K562 (cell line): ENCODE data around the gene MYO1A. TPM values are rescaled to one million over a fixed set of nuclear protein-coding genes. Genes with fewer than 3 reads are reported as not detected.
A peak's percentile ranks its signal among the peaks of the same experiment; 100 is the strongest.

Experiments used
- ATAC-seq: fragments of 200-7000 bp; cut with Tn5 transposase; 3 replicates; pipeline ENCODE4 v1.9.1; 2020; ENCODE audit warnings: moderate library complexity
- BruUV-seq: library from RNA; stranded (reverse); fragments of 400-500 nt; replicated peaks from 2 replicates; lab custom pipeline; 2021; lab: Mats Ljungman, UMichigan
- CTCF ChIA-PET: fragments of 300-600 bp; formaldehyde crosslinking; extraction: SDS; loops from one replicate; lab custom pipeline; 2021; ENCODE audit warnings: low intra/inter-chr PET ratio; lab: Yijun Ruan, JAX
- POLR2A ChIA-PET: fragments of 300-600, 350-650 bp; sonication (Branson Sonifier 250); formaldehyde crosslinking; extraction: SDS; loops from one replicate; lab custom pipeline; 2021; ENCODE audit warnings: antibody characterized with exemption, inconsistent platforms; lab: Yijun Ruan, JAX
- DNase-seq, 4 experiments: peaks; one replicate each; pipeline versions ENCODE4 v3.0.0 to v3.0.0-alpha.2; 2011 to 2018; ENCODE audit warnings: low spot score in 3 of 4, mixed read lengths in 3 of 4; ENCODE audit errors: extremely low read depth in 1 of 4
- FAIRE-seq: peaks from 2 replicates; lab custom pipeline; 2011; peaks lifted over from hg19 to GRCh38; lab: Jason Lieb, UNC
- H2AFZ ChIP-seq: 2 replicates; pipeline ENCODE4 v1.6.0; 2011; ENCODE audit warnings: low read depth, low read length, control low read depth, inconsistent platforms
- H3K27ac ChIP-seq: fragments of 200-600 bp; 3 replicates; pipeline ENCODE4 v1.8.0; 2011; ENCODE audit warnings: low read depth, mild to moderate bottlenecking, control low read depth, inconsistent platforms, low read length, moderate library complexity, mixed read lengths; ENCODE audit errors: extremely low read depth
- H3K27me3 ChIP-seq, 2 experiments: fragments of 300-600 bp in 1 of 2; 2 replicates in 1 of 2; 3 replicates in 1 of 2; pipeline versions ENCODE4 v1.6.0 to v1.8.0; 2011; ENCODE audit warnings: inconsistent platforms in 2 of 2, low read length in 2 of 2, mild to moderate bottlenecking in 1 of 2, mixed read lengths in 1 of 2, moderate library complexity in 1 of 2; ENCODE audit not compliant: control insufficient read depth in 2 of 2, insufficient read depth in 2 of 2
- H3K36me3 ChIP-seq: fragments of 300-600 bp; 3 replicates; pipeline ENCODE4 v1.8.0; 2011; ENCODE audit warnings: mild to moderate bottlenecking, low read length, inconsistent platforms; ENCODE audit not compliant: control insufficient read depth, insufficient read depth
- H3K4me1 ChIP-seq, 2 experiments: fragments of 200-600 bp in 1 of 2; replicated peaks in 1 of 2; 2 replicates in 1 of 2; 3 replicates in 1 of 2; pipeline versions ENCODE4 v1.5.1 to v1.8.0; 2011; ENCODE audit warnings: inconsistent platforms in 2 of 2, low read length in 2 of 2, mild to moderate bottlenecking in 1 of 2, mixed read lengths in 1 of 2, moderate library complexity in 1 of 2; ENCODE audit not compliant: control insufficient read depth in 2 of 2, insufficient read depth in 2 of 2
- H3K4me2 ChIP-seq: 2 replicates; pipeline ENCODE4 v1.6.1; 2011; ENCODE audit warnings: low read length, control low read depth, inconsistent platforms, mixed read lengths; ENCODE audit not compliant: insufficient read depth
- H3K4me3 ChIP-seq: fragments of 200-600 bp; sonication (generic), shearing (Covaris generic); 2 replicates; pipeline ENCODE4 v1.5.1; 2016; ENCODE audit warnings: control low read depth, inconsistent platforms
- H3K79me2 ChIP-seq: fragments of 200-600 bp; 3 replicates; pipeline ENCODE4 v1.8.0; 2011; ENCODE audit warnings: low read length, inconsistent platforms; ENCODE audit not compliant: control insufficient read depth, insufficient read depth
- H3K9ac ChIP-seq, 2 experiments: 2 replicates each; pipeline versions ENCODE4 v1.6.0 to v1.6.1; 2011; ENCODE audit warnings: low read depth in 2 of 2, low read length in 2 of 2, control low read depth in 1 of 2, inconsistent platforms in 1 of 2, mild to moderate bottlenecking in 1 of 2, mixed read lengths in 1 of 2; ENCODE audit not compliant: insufficient read depth in 1 of 2
- H3K9me1 ChIP-seq: one replicate; pipeline ENCODE4 v1.6.0; 2011; ENCODE audit warnings: inconsistent platforms, mild to moderate bottlenecking, low read length, moderate library complexity; ENCODE audit not compliant: control insufficient read depth, insufficient read depth
- H3K9me3 ChIP-seq: replicated peaks from 2 replicates; pipeline ENCODE4 v1.5.1; 2011; ENCODE audit warnings: low read depth, low read length, inconsistent platforms; ENCODE audit not compliant: control insufficient read depth, insufficient read depth
- H4K20me1 ChIP-seq: replicated peaks from 2 replicates; pipeline ENCODE4 v1.6.1; 2011; ENCODE audit warnings: low read length, inconsistent platforms, mixed read lengths; ENCODE audit not compliant: control insufficient read depth, insufficient read depth
- CREBBP ChIP-seq: IDR thresholded peaks from one replicate; pipeline ENCODE4 v1.6.1; 2012; ENCODE audit warnings: low read depth, mild to moderate bottlenecking, control low read depth, inconsistent platforms, low read length
- MEIS2 ChIP-seq: fragments of 450-650 bp; IDR thresholded peaks from 2 replicates; pipeline ENCODE4 v1.6.1; 2014; ENCODE audit warnings: mild to moderate bottlenecking; ENCODE audit not compliant: partially characterized antibody
- MLLT1 ChIP-seq, 2 experiments: fragments of 450-650 bp; IDR thresholded peaks; 2 replicates each; pipeline ENCODE4 v1.6.1; 2016
- NR2C2 ChIP-seq, 2 experiments: fragments of 200-800 bp in 1 of 2; sonication (Bioruptor generic) in 1 of 2; sonication (generic) in 1 of 2; formaldehyde crosslinking in 1 of 2; IDR thresholded peaks; 2 replicates each; pipeline versions ENCODE4 v1.6.1 to v1.8.0; 2016 to 2022; ENCODE audit warnings: mild to moderate bottlenecking in 1 of 2, missing compliant biosample characterization in 1 of 2, missing genetic modification characterization in 1 of 2, missing genetic modification reagents in 1 of 2
- U2AF1 ChIP-seq: fragments of 200-400 bp; formaldehyde crosslinking; optimal IDR thresholded peaks from 2 replicates; pipeline ENCODE3; 2017; ENCODE audit warnings: mild to moderate bottlenecking, low read depth, low read length, moderate library complexity
- ZNF212 ChIP-seq: fragments of 450-650 bp; formaldehyde crosslinking; IDR thresholded peaks from 2 replicates; pipeline ENCODE4 v1.4.0; 2020; ENCODE audit warnings: mild to moderate bottlenecking
- whole genome bisulfite sequencing: fragments of 100-300 bp; shearing (Covaris generic); methylation state at CpG from one replicate; pipeline ENCODE4 v1.1.6; 2016; ENCODE audit warnings: low coverage, mixed read lengths; ENCODE audit not compliant: insufficient coverage; ENCODE audit errors: missing lambda C conversion rate; 5-methylcytosine and 5-hydroxymethylcytosine counted together
- in situ Hi-C: fragments of 300-500 bp; cut with MboI; formaldehyde crosslinking; loops from 4 replicates; pipeline ENCODE4 v1.15.0; 2018; ENCODE audit warnings: inconsistent platforms, mixed read lengths
- intact Hi-C: fragments of 100-400 bp; cut with micrococcal nuclease; formaldehyde crosslinking; loops from 2 replicates; pipeline ENCODE4 v1.14.2; 2022
- polyA plus RNA-seq, 8 experiments: library from polyadenylated mRNA; depleted of rRNA in 4 of 8; stranded (reverse) in 5 of 8; unstranded in 3 of 8; fragments of >200 nt; fragmentation: Nextera tagmentation in 2 of 8; fragmentation: Illumina TruSeq in 1 of 8; extraction: Ambion mirVana in 2 of 8; extraction: Trizol in 1 of 8; gene quantifications; 2 replicates each; pipeline versions ENCODE4 v1.2.1 to v1.2.3, GENCODE V29; 2011 to 2014; ENCODE audit warnings: inconsistent platforms in 1 of 8, missing spikeins in 1 of 8
- total RNA-seq, 7 experiments: library from RNA; depleted of rRNA in 6 of 7; stranded (reverse); fragments of >200 nt in 6 of 7; fragmentation: Illumina TruSeq in 2 of 7; extraction: Trizol in 2 of 7; gene quantifications; 2 replicates each; pipeline versions ENCODE4 v1.2.1 to v1.2.3, GENCODE V29; 2011 to 2021; ENCODE audit warnings: low replicate concordance in 1 of 7

The MYO1A gene
- total and polyA plus RNA-seq, 9 of the 15 experiments (the other 6 are each of a cell fraction or from before 2014, with no cell fraction given) = 0.03 to 0.29 (median 0.14) TPM; not detected in 2

- TF ChIP-seq MEIS2 = peak; percentile 2
- 0 out of 4 replicates have a peak, but pooled peaks of 1 of the 2 experiments have one; percentile 26 for TF ChIP-seq MLLT1 (IDR thresholded peaks at IDR 0.05)
- TF ChIP-seq NR2C2 (CRISPR knock-in tag; IDR thresholded peaks at IDR 0.05) = no peak
- TF ChIP-seq NR2C2 (tag; IDR thresholded peaks at IDR 0.05) = no peak
- TF ChIP-seq, all 486 proteins: peak for 34
These were observed 19.6 kb upstream of the MYO1A start (continued) for GRCh38 chr12:57069523-57069922.

GRCh38 chr12:57066245-57066644 is 16.3 kb upstream of the MYO1A start:
- ATAC-seq = no peak
- Histone ChIP-seq H3K4me3 (no peak overlapping the region), H3K4me1 (peaks cover 0 to 7% of the 10 kb centered on the region in 2 experiments; a peak in 1 of 5 replicates), H3K27me3 (no peaks in the 10 kb centered on the region), H3K79me2 (peaks cover 3% of the 10 kb centered on the region; the same call in 1 of the 3 replicates), H3K27ac (no peak overlapping the region), H3K36me3 (peaks cover 88% of the 10 kb centered on the region), H3K9me1 (no peaks in the 10 kb centered on the region), H3K9ac (no peak overlapping the region), H3K9me3 (no peaks in the 10 kb centered on the region), H3K4me2 (no peak overlapping the region), H2AFZ (no peak overlapping the region), H4K20me1 (no peaks in the 10 kb centered on the region)
- WGBS = 100% methylated on average over 2 of the region's 2 CpGs
- ChIA-PET CTCF (no interaction called here), POLR2A (interaction anchor here (0.6 to 2.4 kb wide), 4 partner anchors 23 to 161 kb away, joined by 3 to 9 read pairs (median 4); partner anchors contain the start of gene STAT6)
- FAIRE-seq = no peak
- in situ Hi-C loops = loop anchor here (5.0 to 10.0 kb wide), 3 partner anchors 46 to 311 kb away; partner anchors contain the start of genes PRIM1 and STAT6
- intact Hi-C loops = no loop called here
- DNase-seq = no peak
- BruUV-seq = no TSS peak
- no peak for TF ChIP-seq ZNF212 (CRISPR knock-in tag)
- TF ChIP-seq CREBBP = no peak
- TF ChIP-seq U2AF1 = no peak
